HG03196 (cell line): ENCODE measurements around the gene WNT6.

Experiments
- ATAC-seq: cut with Tn5 transposase; IDR thresholded peaks from one replicate; pipeline ENCODE4 v1.9.1; 2021; ENCODE audit not compliant: unreplicated experiment

WNT6 gene

GRCh38 chr2:218857371-218858137 lies 2.1 kb upstream of the WNT6 start:
- ATAC-seq, result no peak

- no peak for ATAC-seq
These were observed 1.5 kb upstream of the WNT6 start for GRCh38 chr2:218858138-218858445.

GRCh38 chr2:218858671-218859555 lies 692 bp upstream of the WNT6 start:
- no peak for ATAC-seq

GRCh38 chr2:218859988-218860831 lies 605 bp downstream of the WNT6 start:
- ATAC-seq, result no peak

GRCh38 chr2:218860950-218861381 lies 1.4 kb downstream of the WNT6 start:
- ATAC-seq, result no peak

- no peak for ATAC-seq
These were observed 2.2 kb downstream of the WNT6 start for GRCh38 chr2:218861645-218862318.

- no peak for ATAC-seq
These were observed 3.5 kb downstream of the WNT6 start for GRCh38 chr2:218863021-218863520.

GRCh38 chr2:218865396-218865795 lies 5.8 kb downstream of the WNT6 start:
- ATAC-seq, result no peak

- no peak for ATAC-seq
These were observed 6.4 kb downstream of the WNT6 start for GRCh38 chr2:218865999-218866398.

- ATAC-seq, result no peak
These were observed 8.3 kb downstream of the WNT6 start for GRCh38 chr2:218867900-218868299.

- no peak for ATAC-seq
These were observed 9.5 kb downstream of the WNT6 start for GRCh38 chr2:218869064-218869463.

GRCh38 chr2:218870984-218871344 lies 11.4 kb downstream of the WNT6 start:
- ATAC-seq, result no peak

- no peak for ATAC-seq
These were observed 12.0 kb downstream of the WNT6 start for GRCh38 chr2:218871345-218872302.

- ATAC-seq, result no peak
These were observed 13.2 kb downstream of the WNT6 start for GRCh38 chr2:218872645-218873358.

- ATAC-seq, result no peak
These were observed 14.0 kb downstream of the WNT6 start for GRCh38 chr2:218873359-218874194.

- no peak for ATAC-seq
These were observed 16.2 kb downstream of the WNT6 start for GRCh38 chr2:218875692-218876246.

GRCh38 chr2:218876562-218877219 lies 17.1 kb downstream of the WNT6 start:
- no peak for ATAC-seq
